Measurements from ENCODE around the gene TBC1D22A. TPM values are rescaled to one million over a fixed set of nuclear protein-coding genes. Genes with fewer than 3 reads are reported as not detected.

Gene TBC1D22A
- total RNA-seq, 4 donors from 2014 or later, result 16.2 to 22.2 (median 17.8) TPM

- peaks cover 0 to 6% (median 0%) of the 10 kb centered on the region in 3 donors for H3K9me3 ChIP-seq
- H3K36me3 ChIP-seq, result no peaks in the 10 kb centered on the region
- H3K4me1 ChIP-seq, result no peaks in the 10 kb centered on the region
- H3K27ac ChIP-seq, result no peak overlapping the region
- 53 to 76% methylated on average over 4 to 11 of the region's 12 CpGs for WGBS, 2 donors (ENCODE audit: low coverage in 1 of 2)
- no peak for TF ChIP-seq POLR2A (IDR thresholded peaks at IDR 0.05)
- no peak for TF ChIP-seq POLR2AphosphoS5 (IDR thresholded peaks at IDR 0.05)
- no peak for TF ChIP-seq CTCF (IDR thresholded peaks at IDR 0.05)
- no peak for TF ChIP-seq EP300 (IDR thresholded peaks at IDR 0.05)
- no peaks in the 10 kb centered on the region for H3K27me3 ChIP-seq
- H3K4me3 ChIP-seq, result no peak overlapping the region
- no peak for ATAC-seq
These were observed 321.8 kb downstream of the TBC1D22A start for GRCh38 chr22:47084226-47084625.

GRCh38 chr22:47086596-47087248 lies 324.3 kb downstream of the TBC1D22A start:
- peaks cover 0 to 18% (median 0%) of the 10 kb centered on the region in 3 donors for H3K4me1 ChIP-seq
- H3K9me3 ChIP-seq, result no peaks in the 10 kb centered on the region
- ATAC-seq, result no peak
- 89 to 90% methylated on average over 12 to 14 of the region's 17 CpGs for WGBS, 2 donors (ENCODE audit: low coverage in 1 of 2)
- no peaks in the 10 kb centered on the region for H3K36me3 ChIP-seq
- no peaks in the 10 kb centered on the region for H3K27me3 ChIP-seq
- H3K27ac ChIP-seq, result no peak overlapping the region
- no peak for TF ChIP-seq POLR2A (IDR thresholded peaks at IDR 0.05)
- no peak for TF ChIP-seq CTCF (IDR thresholded peaks at IDR 0.05)
- no peak for TF ChIP-seq POLR2AphosphoS5 (IDR thresholded peaks at IDR 0.05)
- no peak for TF ChIP-seq EP300 (IDR thresholded peaks at IDR 0.05)
- no peak overlapping the region for H3K4me3 ChIP-seq

- Histone ChIP-seq H3K27ac (no peak overlapping the region), H3K4me1 (peaks cover 0 to 26% (median 0%) of the 10 kb centered on the region in 3 donors), H3K4me3 (no peak overlapping the region), H3K9me3 (no peaks in the 10 kb centered on the region), H3K36me3 (no peaks in the 10 kb centered on the region), H3K27me3 (no peaks in the 10 kb centered on the region)
- 58 to 67% methylated on average over 9 to 10 of the region's 11 CpGs for WGBS, 2 donors (ENCODE audit: low coverage in 1 of 2)
- TF ChIP-seq CTCF (IDR thresholded peaks at IDR 0.05) (no peak), EP300 (IDR thresholded peaks at IDR 0.05) (no peak), POLR2A (IDR thresholded peaks at IDR 0.05) (no peak), POLR2AphosphoS5 (IDR thresholded peaks at IDR 0.05) (no peak)
- no peak for ATAC-seq
These were observed 326.2 kb downstream of the TBC1D22A start for GRCh38 chr22:47088480-47089158.

GRCh38 chr22:47089374-47089773 lies 326.9 kb downstream of the TBC1D22A start:
- Histone ChIP-seq H3K9me3 (no peaks in the 10 kb centered on the region), H3K4me1 (peaks cover 0 to 26% (median 0%) of the 10 kb centered on the region in 3 donors), H3K36me3 (no peaks in the 10 kb centered on the region), H3K27me3 (no peaks in the 10 kb centered on the region), H3K4me3 (no peak overlapping the region), H3K27ac (no peak overlapping the region)
- WGBS, 2 donors (ENCODE audit: low coverage in 1 of 2), result 77 to 86% methylated on average over 5 to 7 of the region's 7 CpGs
- ATAC-seq, result no peak
- TF ChIP-seq POLR2A (IDR thresholded peaks at IDR 0.05) (no peak), POLR2AphosphoS5 (IDR thresholded peaks at IDR 0.05) (no peak), EP300 (IDR thresholded peaks at IDR 0.05) (no peak), CTCF (IDR thresholded peaks at IDR 0.05) (no peak)

Measured in gastroesophageal sphincter (tissue), 4 donors.